Suppressor macrophage treated with lipopolysaccharide for 4 hours (primary cell): ENCODE results near the gene GAB2.
"Not testable (repeated sequence)": the region's sequence is repeated elsewhere in the genome, so short reads cannot be mapped to it uniquely, and the experiment has no call there.

Source experiments
- DNase-seq: peaks from one replicate; pipeline ENCODE4 v3.0.0-alpha.2; 2020

The GAB2 gene

GRCh38 chr11:78272625-78273269 lies 144.9 kb downstream of the GAB2 start:
- not testable (repeated sequence) for DNase-seq

GRCh38 chr11:78271801-78272200 lies 145.8 kb downstream of the GAB2 start:
- DNase-seq = not testable (repeated sequence)

GRCh38 chr11:78270971-78271370 lies 146.6 kb downstream of the GAB2 start:
- no peak for DNase-seq

- DNase-seq = no peak
These were observed 147.8 kb downstream of the GAB2 start for GRCh38 chr11:78269806-78270205.

GRCh38 chr11:78268591-78269410 lies 148.8 kb downstream of the GAB2 start:
- DNase-seq = no peak

- no peak for DNase-seq
These were observed 151.2 kb downstream of the GAB2 start for GRCh38 chr11:78266451-78266850.

- no peak for DNase-seq
These were observed 152.3 kb downstream of the GAB2 start for GRCh38 chr11:78265326-78265725.

GRCh38 chr11:78262691-78263090 lies 154.9 kb downstream of the GAB2 start:
- no peak for DNase-seq

- no peak for DNase-seq
These were observed 155.4 kb downstream of the GAB2 start for GRCh38 chr11:78262238-78262637.

GRCh38 chr11:78261828-78262227 lies 155.8 kb downstream of the GAB2 start:
- no peak for DNase-seq

GRCh38 chr11:78261367-78261766 lies 156.3 kb downstream of the GAB2 start:
- no peak for DNase-seq

- DNase-seq = no peak
These were observed 157.7 kb downstream of the GAB2 start for GRCh38 chr11:78259777-78260487.

GRCh38 chr11:78257654-78258053 lies 160.0 kb downstream of the GAB2 start:
- DNase-seq = no peak

GRCh38 chr11:78256962-78257361 lies 160.7 kb downstream of the GAB2 start:
- peak; percentile 24 for DNase-seq

GRCh38 chr11:78255919-78256318 lies 161.7 kb downstream of the GAB2 start:
- no peak for DNase-seq

- no peak for DNase-seq
These were observed 163.4 kb downstream of the GAB2 start for GRCh38 chr11:78254268-78254667.

GRCh38 chr11:78253797-78254196 lies 163.8 kb downstream of the GAB2 start:
- no peak for DNase-seq

GRCh38 chr11:78251083-78251775 lies 166.4 kb downstream of the GAB2 start:
- no peak for DNase-seq

- DNase-seq = no peak
These were observed 167.5 kb downstream of the GAB2 start for GRCh38 chr11:78250099-78250498.

GRCh38 chr11:78248903-78249302 lies 168.7 kb downstream of the GAB2 start:
- no peak for DNase-seq

- no peak for DNase-seq
These were observed 169.4 kb downstream of the GAB2 start for GRCh38 chr11:78248191-78248590.

- peak; percentile 32 for DNase-seq
These were observed 172.9 kb downstream of the GAB2 start for GRCh38 chr11:78244546-78245255.

- no peak for DNase-seq
These were observed 173.5 kb downstream of the GAB2 start for GRCh38 chr11:78244080-78244479.
